ENCODE results near the gene PLXNB2. TPM values are rescaled to one million over a fixed set of nuclear protein-coding genes. Genes with fewer than 3 reads are reported as not detected.

Gene PLXNB2
- total and polyA plus RNA-seq, 4 donors = 41.1 to 97.3 (median 81.1) TPM

DNA sequence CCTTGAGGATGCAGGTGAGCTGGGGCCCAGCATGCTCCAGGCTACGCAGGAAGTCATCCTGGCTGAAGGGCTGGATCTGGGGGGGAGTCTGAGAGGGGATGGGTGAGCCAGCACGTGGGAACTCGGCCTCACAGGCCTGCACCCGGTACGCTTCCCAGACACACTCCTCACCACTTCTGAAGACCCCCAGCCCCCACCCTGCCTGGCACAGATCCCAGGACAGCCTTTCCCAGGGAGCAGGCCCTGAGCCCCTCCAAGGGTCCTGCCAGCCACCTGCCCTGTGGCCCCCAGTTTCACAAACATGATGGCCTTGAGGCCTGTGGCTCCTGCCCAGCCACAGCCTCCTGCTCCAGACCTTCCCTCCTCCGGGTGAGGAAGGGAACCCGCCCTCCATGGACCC lies 5.6 kb upstream of the PLXNB2 start:
- DNase-seq (ENCODE audit: low read depth in 4 of 6, low spot score in 6 of 6) = no peak
- Histone ChIP-seq H3K4me3 (ENCODE audit: low read depth, low read length) (no peak overlapping the region), H3K4me1 (ENCODE audit: control insufficient read depth, insufficient read depth, low read length) (peaks cover 44% of the 10 kb centered on the region), H3K36me3 (ENCODE audit: control insufficient read depth, insufficient read depth, low read length) (peaks cover 82% of the 10 kb centered on the region), H3K27ac (ENCODE audit: low read depth, low read length) (no peak overlapping the region), H3K27me3 (ENCODE audit: control insufficient read depth, insufficient read depth, low read length) (no peaks in the 10 kb centered on the region), H3K9me3 (ENCODE audit: control insufficient read depth, insufficient read depth, low read length) (no peaks in the 10 kb centered on the region)
- WGBS (ENCODE audit: insufficient coverage) = 38% methylated on average over 2 of the region's 7 CpGs

GRCh38 chr22:50312371-50312770 lies 4.9 kb upstream of the PLXNB2 start:
- 94% methylated on average over 7 of the region's 12 CpGs for WGBS (ENCODE audit: insufficient coverage)
- no peak overlapping the region for H3K4me3 ChIP-seq (ENCODE audit: low read depth, low read length)
- no peaks in the 10 kb centered on the region for H3K9me3 ChIP-seq (ENCODE audit: control insufficient read depth, insufficient read depth, low read length)
- no peaks in the 10 kb centered on the region for H3K27me3 ChIP-seq (ENCODE audit: control insufficient read depth, insufficient read depth, low read length)
- no peak for DNase-seq (ENCODE audit: low read depth in 4 of 6, low spot score in 6 of 6)
- H3K4me1 ChIP-seq (ENCODE audit: control insufficient read depth, insufficient read depth, low read length) = peaks cover 48% of the 10 kb centered on the region
- H3K27ac ChIP-seq (ENCODE audit: low read depth, low read length) = no peak overlapping the region
- H3K36me3 ChIP-seq (ENCODE audit: control insufficient read depth, insufficient read depth, low read length) = peaks cover 77% of the 10 kb centered on the region

- Histone ChIP-seq H3K4me1 (ENCODE audit: control insufficient read depth, insufficient read depth, low read length) (peaks cover 49% of the 10 kb centered on the region), H3K27me3 (ENCODE audit: control insufficient read depth, insufficient read depth, low read length) (no peaks in the 10 kb centered on the region), H3K4me3 (ENCODE audit: low read depth, low read length) (no peak overlapping the region), H3K27ac (ENCODE audit: low read depth, low read length) (no peak overlapping the region), H3K36me3 (ENCODE audit: control insufficient read depth, insufficient read depth, low read length) (peaks cover 72% of the 10 kb centered on the region), H3K9me3 (ENCODE audit: control insufficient read depth, insufficient read depth, low read length) (no peaks in the 10 kb centered on the region)
- 56% methylated on average over 23 of the region's 23 CpGs for WGBS (ENCODE audit: insufficient coverage)
- peak in 1 of 6 donors; percentile 66 for DNase-seq (ENCODE audit: low read depth in 4 of 6, low spot score in 6 of 6)
These were observed 4.3 kb upstream of the PLXNB2 start for GRCh38 chr22:50311606-50312351.

DNA sequence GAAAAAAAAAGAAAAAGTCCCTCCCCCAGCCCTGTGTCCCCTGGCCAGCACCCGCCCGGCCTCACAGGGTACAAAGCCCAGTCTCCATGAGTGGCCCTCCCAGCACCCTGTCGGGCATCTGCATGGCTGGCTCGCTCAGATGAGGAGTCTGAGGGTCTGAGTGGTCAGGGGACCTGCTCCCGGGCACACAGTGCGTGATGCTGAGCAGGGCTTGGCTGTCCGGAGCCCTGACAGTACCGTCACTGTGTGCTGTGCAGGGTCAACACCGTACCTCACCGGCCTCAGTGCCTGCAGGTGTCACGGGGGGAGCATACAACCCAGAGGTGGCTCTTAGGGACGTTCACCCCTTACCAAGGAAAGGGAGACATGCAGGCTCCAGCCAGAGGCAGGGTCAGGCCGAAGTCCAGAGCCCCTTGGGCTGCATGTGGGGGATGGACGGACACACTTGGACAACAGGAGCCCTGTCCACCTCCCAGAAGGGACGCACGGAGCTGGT lies 3.6 kb upstream of the PLXNB2 start:
- H3K9me3 ChIP-seq (ENCODE audit: control insufficient read depth, insufficient read depth, low read length) = no peaks in the 10 kb centered on the region
- H3K4me3 ChIP-seq (ENCODE audit: low read depth, low read length) = no peak overlapping the region
- H3K4me1 ChIP-seq (ENCODE audit: control insufficient read depth, insufficient read depth, low read length) = peaks cover 57% of the 10 kb centered on the region
- H3K36me3 ChIP-seq (ENCODE audit: control insufficient read depth, insufficient read depth, low read length) = peaks cover 67% of the 10 kb centered on the region
- no peak for DNase-seq (ENCODE audit: low read depth in 4 of 6, low spot score in 6 of 6)
- 89% methylated on average over 14 of the region's 16 CpGs for WGBS (ENCODE audit: insufficient coverage)
- no peak overlapping the region for H3K27ac ChIP-seq (ENCODE audit: low read depth, low read length)
- H3K27me3 ChIP-seq (ENCODE audit: control insufficient read depth, insufficient read depth, low read length) = no peaks in the 10 kb centered on the region

DNA sequence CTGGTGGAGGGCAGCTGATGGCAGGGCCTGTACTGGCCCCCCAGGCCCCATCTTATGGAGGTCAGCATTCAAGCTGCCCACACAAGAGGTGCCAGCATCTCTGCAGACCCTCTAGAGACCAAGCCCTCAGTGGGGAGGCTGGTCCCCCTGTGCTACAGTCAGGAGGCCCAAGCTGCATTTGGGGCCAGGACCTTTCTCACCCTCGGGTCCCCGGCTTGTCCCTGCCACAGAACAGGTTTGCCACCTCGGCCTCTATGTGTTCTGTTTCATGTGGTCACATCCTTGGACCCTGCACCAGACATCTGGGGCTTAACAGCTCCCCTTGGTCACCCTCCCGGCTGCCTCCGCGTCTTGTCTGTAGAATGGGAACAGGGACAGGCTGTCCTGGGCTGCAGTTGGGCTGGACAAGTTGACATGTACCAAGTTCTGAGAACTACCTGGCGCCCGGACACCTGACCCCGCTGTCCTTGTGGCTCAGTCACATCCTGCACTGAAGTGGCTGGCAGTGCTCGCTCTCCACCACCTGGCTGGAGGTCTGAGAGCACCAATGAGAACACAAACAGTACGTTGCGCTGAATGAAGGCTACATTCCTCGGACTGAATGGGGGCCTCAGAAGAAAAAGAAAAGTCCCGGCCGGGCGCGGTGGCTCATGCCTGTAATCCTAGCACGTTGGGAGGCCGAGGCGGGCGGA lies 2.7 kb upstream of the PLXNB2 start:
- 91% methylated on average over 13 of the region's 21 CpGs for WGBS (ENCODE audit: insufficient coverage)
- peaks cover 65% of the 10 kb centered on the region for H3K4me1 ChIP-seq (ENCODE audit: control insufficient read depth, insufficient read depth, low read length)
- peaks cover 67% of the 10 kb centered on the region for H3K36me3 ChIP-seq (ENCODE audit: control insufficient read depth, insufficient read depth, low read length)
- H3K9me3 ChIP-seq (ENCODE audit: control insufficient read depth, insufficient read depth, low read length) = no peaks in the 10 kb centered on the region
- no peak overlapping the region for H3K4me3 ChIP-seq (ENCODE audit: low read depth, low read length)
- no peak overlapping the region for H3K27ac ChIP-seq (ENCODE audit: low read depth, low read length)
- H3K27me3 ChIP-seq (ENCODE audit: control insufficient read depth, insufficient read depth, low read length) = no peaks in the 10 kb centered on the region
- DNase-seq (ENCODE audit: low read depth in 4 of 6, low spot score in 6 of 6) = no peak

DNA sequence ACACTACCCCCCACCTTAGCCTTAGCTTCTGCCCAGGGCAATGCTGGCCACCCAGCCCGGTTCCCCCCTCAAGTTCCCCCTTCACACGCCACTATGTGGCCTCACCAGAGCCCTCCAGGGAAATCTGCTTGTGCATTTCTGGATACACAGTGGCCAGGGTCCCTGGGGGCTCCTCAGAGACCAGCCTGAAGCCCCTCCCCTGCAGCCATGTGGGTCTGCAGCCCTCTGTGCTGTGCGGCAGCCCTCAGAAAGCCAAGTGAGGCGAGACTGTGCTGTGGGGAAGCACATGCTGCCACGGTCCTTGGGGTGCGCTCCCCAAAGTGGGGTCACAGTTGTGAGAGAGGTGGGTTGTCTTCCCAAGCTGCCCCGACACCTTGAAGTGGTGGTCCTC lies 2.1 kb upstream of the PLXNB2 start:
- Histone ChIP-seq H3K9me3 (ENCODE audit: control insufficient read depth, insufficient read depth, low read length) (no peaks in the 10 kb centered on the region), H3K4me1 (ENCODE audit: control insufficient read depth, insufficient read depth, low read length) (peaks cover 69% of the 10 kb centered on the region), H3K4me3 (ENCODE audit: low read depth, low read length) (no peak overlapping the region), H3K36me3 (ENCODE audit: control insufficient read depth, insufficient read depth, low read length) (peaks cover 67% of the 10 kb centered on the region), H3K27me3 (ENCODE audit: control insufficient read depth, insufficient read depth, low read length) (no peaks in the 10 kb centered on the region), H3K27ac (ENCODE audit: low read depth, low read length) (no peak overlapping the region)
- no peak for DNase-seq (ENCODE audit: low read depth in 4 of 6, low spot score in 6 of 6)
- WGBS (ENCODE audit: insufficient coverage) = 78% methylated on average over 7 of the region's 7 CpGs

DNA sequence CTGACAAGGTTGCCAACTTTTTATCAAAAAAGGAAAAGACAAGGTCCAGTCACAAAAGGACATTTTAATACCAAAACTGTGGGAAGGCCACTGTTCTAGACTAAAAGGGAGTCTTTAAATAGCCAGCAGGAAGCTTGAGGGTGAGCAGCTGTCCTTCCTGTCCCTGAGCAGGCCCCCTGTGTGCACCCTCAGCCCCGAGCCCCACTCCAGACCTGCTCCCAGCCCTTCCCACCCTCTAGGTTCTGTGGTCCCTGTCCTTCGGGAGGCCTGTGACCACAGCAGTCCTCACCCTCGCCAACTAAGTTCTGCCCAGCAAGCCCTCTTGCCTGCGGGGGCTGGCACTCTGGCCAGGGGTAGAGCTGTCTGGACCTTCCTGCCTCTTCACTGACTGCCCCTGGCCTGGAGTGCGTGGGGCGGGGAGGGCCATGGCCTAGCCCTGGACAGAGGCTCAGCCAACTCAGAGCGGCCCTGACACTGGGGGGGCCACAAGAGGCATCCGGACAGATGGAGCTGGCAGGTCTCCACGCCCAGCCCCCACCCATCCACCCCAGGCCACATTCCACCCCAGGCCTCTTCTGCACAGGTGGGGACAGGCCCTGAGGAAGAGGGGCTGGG lies 1.6 kb upstream of the PLXNB2 start:
- peak overlapping the region; percentile 85 for H3K27ac ChIP-seq (ENCODE audit: low read depth, low read length)
- no peaks in the 10 kb centered on the region for H3K9me3 ChIP-seq (ENCODE audit: control insufficient read depth, insufficient read depth, low read length)
- H3K4me1 ChIP-seq (ENCODE audit: control insufficient read depth, insufficient read depth, low read length) = peaks cover 69% of the 10 kb centered on the region
- no peak for DNase-seq (ENCODE audit: low read depth in 4 of 6, low spot score in 6 of 6)
- no peaks in the 10 kb centered on the region for H3K27me3 ChIP-seq (ENCODE audit: control insufficient read depth, insufficient read depth, low read length)
- 58% methylated on average over 7 of the region's 9 CpGs for WGBS (ENCODE audit: insufficient coverage)
- no peak overlapping the region for H3K4me3 ChIP-seq (ENCODE audit: low read depth, low read length)
- H3K36me3 ChIP-seq (ENCODE audit: control insufficient read depth, insufficient read depth, low read length) = peaks cover 65% of the 10 kb centered on the region

GRCh38 chr22:50308597-50308935 lies 1.1 kb upstream of the PLXNB2 start:
- H3K4me1 ChIP-seq (ENCODE audit: control insufficient read depth, insufficient read depth, low read length) = peaks cover 72% of the 10 kb centered on the region
- 36% methylated on average over 6 of the region's 7 CpGs for WGBS (ENCODE audit: insufficient coverage)
- DNase-seq (ENCODE audit: low read depth in 4 of 6, low spot score in 6 of 6) = peak in 1 of 6 donors; percentile 39
- H3K27me3 ChIP-seq (ENCODE audit: control insufficient read depth, insufficient read depth, low read length) = no peaks in the 10 kb centered on the region
- H3K27ac ChIP-seq (ENCODE audit: low read depth, low read length) = peak overlapping the region; percentile 85
- H3K9me3 ChIP-seq (ENCODE audit: control insufficient read depth, insufficient read depth, low read length) = no peaks in the 10 kb centered on the region
- peaks cover 65% of the 10 kb centered on the region for H3K36me3 ChIP-seq (ENCODE audit: control insufficient read depth, insufficient read depth, low read length)
- H3K4me3 ChIP-seq (ENCODE audit: low read depth, low read length) = no peak overlapping the region

DNA sequence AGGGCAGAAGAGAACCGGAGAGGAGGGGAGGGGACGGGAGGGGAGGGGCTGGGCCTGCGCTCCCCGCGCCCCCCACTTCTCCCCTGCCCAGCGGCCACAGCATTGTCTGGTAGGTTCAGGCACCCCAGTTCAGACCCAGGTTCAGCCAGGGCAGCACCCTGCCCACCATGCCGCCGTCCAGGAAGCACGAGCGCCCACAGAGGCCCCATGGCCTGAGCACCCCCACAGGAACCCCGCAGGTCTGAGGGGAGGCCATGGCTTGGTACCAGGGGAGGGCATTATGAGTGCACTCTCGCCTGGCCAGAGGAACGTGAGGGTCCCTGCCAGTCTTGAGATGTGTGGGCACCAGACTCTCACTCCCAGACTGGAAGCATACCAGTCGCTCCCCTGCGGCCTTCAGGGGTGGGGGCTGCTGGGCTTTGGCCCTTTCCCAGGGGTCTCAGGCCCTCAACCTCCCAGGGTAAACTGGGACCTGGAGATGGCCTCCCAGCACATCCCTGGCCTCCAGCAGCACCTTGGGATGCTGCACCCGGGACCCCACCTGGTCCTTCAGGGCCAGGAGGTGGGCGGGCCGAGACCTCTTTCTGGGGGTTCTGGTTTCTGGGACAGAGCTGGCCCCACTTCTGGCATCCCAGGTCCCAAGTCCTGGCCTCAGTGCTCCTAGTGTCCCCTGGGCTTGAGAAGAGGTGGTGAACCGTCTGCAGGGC lies 597 bp upstream of the PLXNB2 start:
- H3K27me3 ChIP-seq (ENCODE audit: control insufficient read depth, insufficient read depth, low read length) = no peaks in the 10 kb centered on the region
- H3K4me1 ChIP-seq (ENCODE audit: control insufficient read depth, insufficient read depth, low read length) = peaks cover 77% of the 10 kb centered on the region
- peak overlapping the region; percentile 85 for H3K27ac ChIP-seq (ENCODE audit: low read depth, low read length)
- H3K9me3 ChIP-seq (ENCODE audit: control insufficient read depth, insufficient read depth, low read length) = no peaks in the 10 kb centered on the region
- no peak overlapping the region for H3K4me3 ChIP-seq (ENCODE audit: low read depth, low read length)
- DNase-seq (ENCODE audit: low read depth in 4 of 6, low spot score in 6 of 6) = peak in 1 of 6 donors; percentile 55
- peaks cover 66% of the 10 kb centered on the region for H3K36me3 ChIP-seq (ENCODE audit: control insufficient read depth, insufficient read depth, low read length)
- WGBS (ENCODE audit: insufficient coverage) = 35% methylated on average over 14 of the region's 19 CpGs
